Prostate gland (tissue), 2 donors: ENCODE measurements around the gene GABRG3.

Experiments
- POLR2AphosphoS5 ChIP-seq: sonication (generic); formaldehyde crosslinking; IDR thresholded peaks from one replicate; pipeline ENCODE4 v1.6.1; 2017; ENCODE audit warnings: antibody characterized with exemption
- TF ChIP-seq, protein P1 (sequence below), 4 experiments: fragments of 200-600 bp in 2 of 4; fragments of 450-650 bp in 2 of 4; sonication (generic) in 2 of 4; IDR thresholded peaks; 1 replicate in 3 of 4; 2 replicates in 1 of 4; pipeline ENCODE4 v1.5.1; 2016 to 2019; ENCODE audit warnings: antibody characterized with exemption in 4 of 4, mild to moderate bottlenecking in 2 of 4, moderate library complexity in 2 of 4

DNA sequence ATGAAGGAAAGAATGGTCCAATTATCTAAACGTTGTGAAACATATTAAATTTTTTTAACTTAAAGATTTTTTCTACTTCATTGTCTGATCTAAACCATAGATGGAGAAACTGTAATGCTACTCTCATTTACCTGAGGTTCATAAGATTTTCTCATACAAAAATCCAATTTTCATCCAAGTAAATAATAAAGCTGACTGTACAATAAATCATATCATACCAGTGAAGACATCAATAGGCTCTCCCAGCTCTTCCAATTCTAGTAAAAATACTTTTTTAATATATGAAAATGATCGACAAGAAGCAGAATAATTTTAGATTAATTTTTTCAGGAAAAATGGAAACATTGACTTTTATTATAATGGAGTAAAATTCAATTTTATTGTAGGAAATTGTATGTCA, 260.8 kb downstream of the GABRG3 start:
- TF ChIP-seq POLR2AphosphoS5 = no peak
- TF ChIP-seq, protein P1, sequence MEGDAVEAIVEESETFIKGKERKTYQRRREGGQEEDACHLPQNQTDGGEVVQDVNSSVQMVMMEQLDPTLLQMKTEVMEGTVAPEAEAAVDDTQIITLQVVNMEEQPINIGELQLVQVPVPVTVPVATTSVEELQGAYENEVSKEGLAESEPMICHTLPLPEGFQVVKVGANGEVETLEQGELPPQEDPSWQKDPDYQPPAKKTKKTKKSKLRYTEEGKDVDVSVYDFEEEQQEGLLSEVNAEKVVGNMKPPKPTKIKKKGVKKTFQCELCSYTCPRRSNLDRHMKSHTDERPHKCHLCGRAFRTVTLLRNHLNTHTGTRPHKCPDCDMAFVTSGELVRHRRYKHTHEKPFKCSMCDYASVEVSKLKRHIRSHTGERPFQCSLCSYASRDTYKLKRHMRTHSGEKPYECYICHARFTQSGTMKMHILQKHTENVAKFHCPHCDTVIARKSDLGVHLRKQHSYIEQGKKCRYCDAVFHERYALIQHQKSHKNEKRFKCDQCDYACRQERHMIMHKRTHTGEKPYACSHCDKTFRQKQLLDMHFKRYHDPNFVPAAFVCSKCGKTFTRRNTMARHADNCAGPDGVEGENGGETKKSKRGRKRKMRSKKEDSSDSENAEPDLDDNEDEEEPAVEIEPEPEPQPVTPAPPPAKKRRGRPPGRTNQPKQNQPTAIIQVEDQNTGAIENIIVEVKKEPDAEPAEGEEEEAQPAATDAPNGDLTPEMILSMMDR (IDR thresholded peaks at IDR 0.05) = no peak
